Glutamatergic neuron (in vitro differentiated cells): ENCODE measurements around the gene TMEM190. TPM values are rescaled to one million over a fixed set of nuclear protein-coding genes. Genes with fewer than 3 reads are reported as not detected.
"Not testable (repeated sequence)": the region's sequence is repeated elsewhere in the genome, so short reads cannot be mapped to it uniquely, and the experiment has no call there.

ENCODE experiments used
- DNase-seq: peaks from one replicate; pipeline ENCODE4 v3.0.0; 2022
- H3K27ac Mint-ChIP-seq: one replicate; pipeline ENCODE4 v1.8.0; 2020; ENCODE audit warnings: mild to moderate bottlenecking, mixed read lengths, inconsistent platforms; ENCODE audit not compliant: unreplicated experiment
- H3K27me3 Mint-ChIP-seq: one replicate; pipeline ENCODE4 v1.8.0; 2020; ENCODE audit warnings: mild to moderate bottlenecking, moderate library complexity, mixed read lengths, inconsistent platforms; ENCODE audit not compliant: unreplicated experiment
- H3K36me3 Mint-ChIP-seq: one replicate; pipeline ENCODE4 v1.8.0; 2020; ENCODE audit warnings: mild to moderate bottlenecking, mixed read lengths, inconsistent platforms; ENCODE audit not compliant: unreplicated experiment
- H3K4me1 Mint-ChIP-seq: one replicate; pipeline ENCODE4 v1.8.0; 2020; ENCODE audit warnings: mild to moderate bottlenecking, low read depth, mixed read lengths, inconsistent platforms; ENCODE audit not compliant: unreplicated experiment
- H3K4me3 Mint-ChIP-seq: one replicate; pipeline ENCODE4 v1.8.0; 2020; ENCODE audit warnings: mild to moderate bottlenecking, mixed read lengths, inconsistent platforms; ENCODE audit not compliant: unreplicated experiment
- H3K9me3 Mint-ChIP-seq: one replicate; pipeline ENCODE4 v1.8.0; 2020; ENCODE audit warnings: mild to moderate bottlenecking, moderate library complexity, mixed read lengths, inconsistent platforms; ENCODE audit not compliant: unreplicated experiment
- CTCF ChIP-seq: fragments of 200-600 bp; sonication (generic); IDR thresholded peaks from one replicate; pipeline ENCODE4 v1.5.0; 2021; ENCODE audit not compliant: partially characterized antibody, unreplicated experiment
- total RNA-seq: library from RNA; stranded (reverse); fragmentation: NEBNext Ultra II Directional; extraction: Animal tissue kit (Norgen Biotek cat#: 25700); gene quantifications from one replicate; pipeline ENCODE4 v1.2.1, GENCODE V29; 2021; ENCODE audit not compliant: unreplicated experiment

Gene TMEM190
- total RNA-seq, 1 donor from 2014 or later = 3.7 TPM

- Mint-ChIP-seq H3K4me1 (peaks cover 4% of the 10 kb centered on the region), H3K4me3 (no peak overlapping the region), H3K9me3 (peaks cover 2% of the 10 kb centered on the region), H3K27ac (no peak overlapping the region), H3K27me3 (peaks cover 7% of the 10 kb centered on the region), H3K36me3 (no peaks in the 10 kb centered on the region)
- peak; percentile 60 for DNase-seq
- peak; percentile 58 for TF ChIP-seq CTCF
These were observed 41.6 kb downstream of the TMEM190 start for GRCh38 chr19:55418185-55418584.

GRCh38 chr19:55419103-55419502 lies 42.5 kb downstream of the TMEM190 start:
- H3K4me1 Mint-ChIP-seq = peaks cover 4% of the 10 kb centered on the region
- H3K36me3 Mint-ChIP-seq = no peaks in the 10 kb centered on the region
- DNase-seq = no peak
- no peaks in the 10 kb centered on the region for H3K9me3 Mint-ChIP-seq
- H3K4me3 Mint-ChIP-seq = no peak overlapping the region
- peaks cover 5% of the 10 kb centered on the region for H3K27me3 Mint-ChIP-seq
- no peak for TF ChIP-seq CTCF
- H3K27ac Mint-ChIP-seq = no peak overlapping the region

- Mint-ChIP-seq H3K27me3 (peaks cover 6% of the 10 kb centered on the region), H3K36me3 (no peaks in the 10 kb centered on the region), H3K4me1 (peaks cover 4% of the 10 kb centered on the region), H3K9me3 (no peaks in the 10 kb centered on the region), H3K27ac (no peak overlapping the region), H3K4me3 (no peak overlapping the region)
- TF ChIP-seq CTCF = no peak
- DNase-seq = no peak
These were observed 43.1 kb downstream of the TMEM190 start for GRCh38 chr19:55419624-55420236.

DNA sequence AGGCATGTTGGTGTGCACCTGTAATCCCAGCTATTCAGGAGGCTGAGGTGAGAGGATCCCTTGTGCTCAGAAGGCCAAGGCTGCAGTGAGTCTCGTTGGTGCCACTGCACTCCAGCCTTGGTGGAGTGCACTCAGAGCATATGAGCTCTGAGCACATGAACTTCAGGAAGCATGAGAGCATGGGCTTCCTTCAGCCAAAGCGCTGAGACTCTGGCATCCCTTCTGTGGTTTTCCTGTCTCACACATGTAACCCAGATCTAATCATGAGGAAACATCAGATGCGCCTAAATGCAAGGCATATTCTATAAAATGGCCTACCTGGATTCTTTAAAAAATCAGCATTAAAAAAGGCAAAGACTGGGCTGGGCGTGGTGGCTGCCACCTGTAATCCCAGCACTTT lies 44.7 kb downstream of the TMEM190 start:
- H3K36me3 Mint-ChIP-seq, H3K9me3 Mint-ChIP-seq, H3K4me1 Mint-ChIP-seq, H3K27me3 Mint-ChIP-seq, H3K27ac Mint-ChIP-seq, H3K4me3 Mint-ChIP-seq, DNase-seq: not testable (repeated sequence)

GRCh38 chr19:55423225-55424005 lies 46.8 kb downstream of the TMEM190 start:
- TF ChIP-seq CTCF = no peak
- Mint-ChIP-seq H3K36me3 (no peaks in the 10 kb centered on the region), H3K27me3 (peaks cover 8% of the 10 kb centered on the region), H3K27ac (no peak overlapping the region), H3K4me3 (peak overlapping the region; percentile 28), H3K4me1 (no peaks in the 10 kb centered on the region), H3K9me3 (peaks cover 3% of the 10 kb centered on the region)
- no peak for DNase-seq
